Measurements from ENCODE around the gene GPC6.

The GPC6 gene

GRCh38 chr13:93377196-93377595 is 150.6 kb downstream of the GPC6 start:
- no peaks in the 10 kb centered on the region for H3F3A ChIP-seq (ENCODE audit: insufficient read depth, low read length)
- H3K4me2 ChIP-seq (ENCODE audit: low read length): no peak overlapping the region; the same call in 1 of the 2 replicates
- no peak overlapping the region for H3K4me3 ChIP-seq (ENCODE audit: low read depth, low read length, poor library complexity, severe bottlenecking)
- H3K9me2 ChIP-seq (ENCODE audit: low read depth, low read length): no peaks in the 10 kb centered on the region
- no peaks in the 10 kb centered on the region for H3K79me2 ChIP-seq (ENCODE audit: insufficient read depth, low read length)
- no peak for TF ChIP-seq EZH2 (IDR thresholded peaks at IDR 0.05; ENCODE audit: borderline replicate concordance, low read length)
- no peak for TF ChIP-seq CTCF (IDR thresholded peaks at IDR 0.05; ENCODE audit: low read length)
- peaks cover 21% of the 10 kb centered on the region for H3K4me1 ChIP-seq (ENCODE audit: insufficient read depth, low read length, severe bottlenecking)
- H3K27me3 ChIP-seq (ENCODE audit: insufficient read depth, low read length): no peaks in the 10 kb centered on the region
- H3K9ac ChIP-seq (ENCODE audit: low read length): no peak overlapping the region
- peak overlapping the region; percentile 76 for H3K27ac ChIP-seq (ENCODE audit: low read depth, low read length, poor library complexity, severe bottlenecking)
- H4K20me1 ChIP-seq (ENCODE audit: insufficient read depth, low read length): no peaks in the 10 kb centered on the region
- H3K9me3 ChIP-seq (ENCODE audit: low read length): no peaks in the 10 kb centered on the region
- H2AFZ ChIP-seq (ENCODE audit: low read length): no peak overlapping the region
- no peaks in the 10 kb centered on the region for H3K36me3 ChIP-seq (ENCODE audit: insufficient read depth, low read length)

GRCh38 chr13:93378184-93378583 is 151.6 kb downstream of the GPC6 start:
- Histone ChIP-seq H3K9me2 (ENCODE audit: low read depth, low read length) (no peaks in the 10 kb centered on the region), H3K79me2 (ENCODE audit: insufficient read depth, low read length) (no peaks in the 10 kb centered on the region), H3K4me1 (ENCODE audit: insufficient read depth, low read length, severe bottlenecking) (peaks cover 21% of the 10 kb centered on the region), H3K4me2 (ENCODE audit: low read length) (no peak overlapping the region), H4K20me1 (ENCODE audit: insufficient read depth, low read length) (no peaks in the 10 kb centered on the region), H3K27me3 (ENCODE audit: insufficient read depth, low read length) (no peaks in the 10 kb centered on the region), H3K9ac (ENCODE audit: low read length) (no peak overlapping the region), H3K4me3 (ENCODE audit: low read depth, low read length, poor library complexity, severe bottlenecking) (no peak overlapping the region), H3K36me3 (ENCODE audit: insufficient read depth, low read length) (no peaks in the 10 kb centered on the region), H3F3A (ENCODE audit: insufficient read depth, low read length) (no peaks in the 10 kb centered on the region), H3K9me3 (ENCODE audit: low read length) (no peaks in the 10 kb centered on the region), H3K27ac (ENCODE audit: low read depth, low read length, poor library complexity, severe bottlenecking) (no peak overlapping the region), H2AFZ (ENCODE audit: low read length) (no peak overlapping the region)
- TF ChIP-seq EZH2 (IDR thresholded peaks at IDR 0.05; ENCODE audit: borderline replicate concordance, low read length) (no peak), CTCF (IDR thresholded peaks at IDR 0.05; ENCODE audit: low read length) (no peak)

GRCh38 chr13:93386116-93386515 is 159.5 kb downstream of the GPC6 start:
- Histone ChIP-seq H3K4me1 (ENCODE audit: insufficient read depth, low read length, severe bottlenecking) (no peaks in the 10 kb centered on the region), H3K27ac (ENCODE audit: low read depth, low read length, poor library complexity, severe bottlenecking) (no peak overlapping the region), H3K9me2 (ENCODE audit: low read depth, low read length) (no peaks in the 10 kb centered on the region), H3K9ac (ENCODE audit: low read length) (no peak overlapping the region), H3K79me2 (ENCODE audit: insufficient read depth, low read length) (no peaks in the 10 kb centered on the region), H3K4me3 (ENCODE audit: low read depth, low read length, poor library complexity, severe bottlenecking) (no peak overlapping the region), H3K36me3 (ENCODE audit: insufficient read depth, low read length) (no peaks in the 10 kb centered on the region), H2AFZ (ENCODE audit: low read length) (no peak overlapping the region), H3K4me2 (ENCODE audit: low read length) (no peak overlapping the region), H3F3A (ENCODE audit: insufficient read depth, low read length) (no peaks in the 10 kb centered on the region), H3K27me3 (ENCODE audit: insufficient read depth, low read length) (no peaks in the 10 kb centered on the region), H4K20me1 (ENCODE audit: insufficient read depth, low read length) (no peaks in the 10 kb centered on the region), H3K9me3 (ENCODE audit: low read length) (no peaks in the 10 kb centered on the region)
- TF ChIP-seq EZH2 (IDR thresholded peaks at IDR 0.05; ENCODE audit: borderline replicate concordance, low read length) (no peak), CTCF (IDR thresholded peaks at IDR 0.05; ENCODE audit: low read length) (no peak)

Data from OCI-LY1 (cell line).